Lower lobe of right lung (tissue), 2 donors: ENCODE results near the gene EFCAB6. TPM values are rescaled to one million over a fixed set of nuclear protein-coding genes. Genes with fewer than 3 reads are reported as not detected.

Experiments used
- ATAC-seq, 2 donors: fragments of 200-7000 bp; cut with Tn5 transposase; one replicate each; pipeline ENCODE4 v1.9.1; 2020 to 2022; ENCODE audit warnings: mild to moderate bottlenecking in 2 of 2, moderate library complexity in 2 of 2
- DNase-seq: peaks from one replicate; pipeline ENCODE4 v3.0.0-alpha.2; 2020
- H3K27ac ChIP-seq: fragments of 200-600 bp; one replicate; pipeline ENCODE4 v1.8.0; 2022
- H3K27me3 ChIP-seq: fragments of 200-600 bp; one replicate; pipeline ENCODE4 v1.8.0; 2022; ENCODE audit warnings: low read depth
- H3K36me3 ChIP-seq: fragments of 200-600 bp; one replicate; pipeline ENCODE4 v1.8.0; 2022; ENCODE audit warnings: mild to moderate bottlenecking
- H3K4me1 ChIP-seq: fragments of 200-600 bp; one replicate; pipeline ENCODE4 v1.8.0; 2022
- H3K4me3 ChIP-seq: fragments of 200-600 bp; one replicate; pipeline ENCODE4 v1.8.0; 2022; ENCODE audit warnings: mild to moderate bottlenecking
- H3K9me3 ChIP-seq: fragments of 200-600 bp; one replicate; pipeline ENCODE4 v1.8.0; 2022
- CTCF ChIP-seq: fragments of 200-600 bp; IDR thresholded peaks from one replicate; pipeline ENCODE4 v1.8.0; 2022; ENCODE audit warnings: antibody characterized with exemption, mild to moderate bottlenecking
- intact Hi-C: fragments of 100-400 bp; cut with DNase I; formaldehyde crosslinking; loops from one replicate; pipeline ENCODE4 v1.11.0; 2022
- total RNA-seq: library from RNA; stranded (reverse); fragmentation: NEBNext Ultra II Directional; extraction: Animal tissue kit (Norgen Biotek cat#: 25700); gene quantifications from one replicate; pipeline ENCODE4 v1.2.1, GENCODE V29; 2021
- donor health status: DM: no; HTN: yes; CAD: no; lungs with severe emphysema.

EFCAB6 gene
- total RNA-seq, 1 donor from 2014 or later, result 5.8 TPM

- intact Hi-C loops, result no loop called here
- no peak for ATAC-seq
- H3K4me1 ChIP-seq, result no peaks in the 10 kb centered on the region
- no peak for TF ChIP-seq CTCF
- no peak for DNase-seq
- no peak overlapping the region for H3K4me3 ChIP-seq
- no peak overlapping the region for H3K27ac ChIP-seq
- peaks cover 6% of the 10 kb centered on the region for H3K9me3 ChIP-seq
- H3K27me3 ChIP-seq, result no peaks in the 10 kb centered on the region
- no peaks in the 10 kb centered on the region for H3K36me3 ChIP-seq
These were observed 228.6 kb downstream of the EFCAB6 start for GRCh38 chr22:43583501-43583900.

GRCh38 chr22:43582394-43582793 is 229.7 kb downstream of the EFCAB6 start:
- Histone ChIP-seq H3K27ac (no peak overlapping the region), H3K9me3 (peaks cover 6% of the 10 kb centered on the region), H3K4me3 (no peak overlapping the region), H3K27me3 (peaks cover 6% of the 10 kb centered on the region), H3K4me1 (no peaks in the 10 kb centered on the region), H3K36me3 (no peaks in the 10 kb centered on the region)
- DNase-seq, result no peak
- no peak for TF ChIP-seq CTCF
- intact Hi-C loops, result no loop called here
- ATAC-seq, result no peak

GRCh38 chr22:43580271-43580750 is 231.8 kb downstream of the EFCAB6 start:
- Histone ChIP-seq H3K9me3 (peaks cover 6% of the 10 kb centered on the region), H3K4me3 (no peak overlapping the region), H3K27ac (no peak overlapping the region), H3K4me1 (no peaks in the 10 kb centered on the region), H3K27me3 (peaks cover 6% of the 10 kb centered on the region), H3K36me3 (no peaks in the 10 kb centered on the region)
- TF ChIP-seq CTCF, result no peak
- DNase-seq (no peak), ATAC-seq (no peak)
- intact Hi-C loops, result no loop called here

- intact Hi-C loops, result no loop called here
- Histone ChIP-seq H3K27ac (no peak overlapping the region), H3K36me3 (no peaks in the 10 kb centered on the region), H3K9me3 (no peaks in the 10 kb centered on the region), H3K27me3 (peaks cover 6% of the 10 kb centered on the region), H3K4me1 (no peaks in the 10 kb centered on the region), H3K4me3 (no peak overlapping the region)
- ATAC-seq (no peak), DNase-seq (no peak)
- TF ChIP-seq CTCF, result no peak
These were observed 237.4 kb downstream of the EFCAB6 start for GRCh38 chr22:43574738-43575137.

GRCh38 chr22:43572710-43573109 is 239.4 kb downstream of the EFCAB6 start:
- ATAC-seq (no peak), DNase-seq (no peak)
- Histone ChIP-seq H3K4me3 (no peak overlapping the region), H3K4me1 (no peaks in the 10 kb centered on the region), H3K9me3 (no peaks in the 10 kb centered on the region), H3K27me3 (peaks cover 2% of the 10 kb centered on the region), H3K36me3 (no peaks in the 10 kb centered on the region), H3K27ac (no peak overlapping the region)
- intact Hi-C loops, result no loop called here
- TF ChIP-seq CTCF, result no peak

- H3K4me1 ChIP-seq, result no peaks in the 10 kb centered on the region
- ATAC-seq, result no peak
- TF ChIP-seq CTCF, result no peak
These were observed 240.9 kb downstream of the EFCAB6 start for GRCh38 chr22:43571181-43571580.

More at GRCh38 chr22:43571181-43571580, 240.9 kb downstream of the EFCAB6 start:
- Histone ChIP-seq H3K4me3 (no peak overlapping the region), H3K27me3 (no peaks in the 10 kb centered on the region), H3K9me3 (no peaks in the 10 kb centered on the region), H3K27ac (no peak overlapping the region), H3K36me3 (no peaks in the 10 kb centered on the region)
- intact Hi-C loops, result no loop called here
- no peak for DNase-seq
